ENCODE measurements around the gene NUDT16. TPM values are rescaled to one million over a fixed set of nuclear protein-coding genes. Genes with fewer than 3 reads are reported as not detected.

The NUDT16 gene
- total RNA-seq (2014; rRNA removed; shearing (Covaris generic); ENCODE audit: low replicate concordance): 0.93 and 3.1 TPM in 2 replicates

DNA sequence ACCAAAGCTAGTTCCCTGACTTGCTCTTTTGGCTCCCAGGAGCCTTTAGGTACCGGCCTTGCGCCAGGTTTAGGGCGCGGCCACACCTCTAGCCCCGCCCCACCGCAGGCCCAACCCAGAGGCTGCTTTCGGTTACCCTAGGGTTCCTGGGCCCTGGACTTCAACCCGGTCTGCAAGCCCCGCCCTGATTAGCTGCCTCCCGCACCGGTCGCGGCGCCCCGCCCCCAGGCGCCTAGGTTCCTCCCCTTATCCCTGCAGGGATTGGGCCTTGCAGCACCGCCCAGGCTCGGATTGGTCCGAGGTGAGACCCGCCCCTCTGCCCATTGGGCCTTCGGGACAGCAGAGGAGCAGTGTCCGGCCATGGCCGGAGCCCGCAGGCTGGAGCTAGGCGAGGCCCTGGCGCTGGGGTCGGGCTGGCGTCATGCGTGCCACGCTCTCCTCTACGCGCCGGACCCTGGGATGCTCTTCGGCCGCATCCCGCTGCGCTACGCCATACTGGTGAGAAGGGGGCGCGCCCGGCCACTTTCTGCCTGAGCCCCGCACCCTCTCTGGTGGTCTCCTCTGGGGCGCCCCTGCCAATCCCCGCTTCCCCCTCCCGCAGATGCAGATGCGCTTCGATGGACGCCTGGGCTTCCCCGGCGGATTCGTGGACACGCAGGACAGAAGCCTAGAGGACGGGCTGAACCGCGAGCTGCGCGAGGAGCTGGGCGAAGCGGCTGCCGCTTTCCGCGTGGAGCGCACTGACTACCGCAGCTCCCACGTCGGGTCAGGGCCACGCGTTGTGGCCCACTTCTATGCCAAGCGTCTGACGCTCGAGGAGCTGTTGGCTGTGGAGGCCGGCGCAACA, at the start of gene NUDT16:
Gene NUDT16, plus strand, starts transcription at position 330 of the 847 bp plus-strand sequence. Its CDS starts 31 bp downstream, at position 361.
- no peaks in the 10 kb centered on the region for H3K79me2 ChIP-seq (ENCODE audit: low read length)
- H3K4me1 ChIP-seq (ENCODE audit: low read length): peaks cover 7% of the 10 kb centered on the region
- peak within 1 kb of the TSS; percentile 90; the same call in 1 of the 2 replicates for H2AFZ ChIP-seq (ENCODE audit: low read length)
- H4K20me1 ChIP-seq (ENCODE audit: insufficient read depth, low read depth, low read length): no peaks in the 10 kb centered on the region
- H3K36me3 ChIP-seq (ENCODE audit: insufficient read depth, low read length): no peaks in the 10 kb centered on the region
- DNase-seq: peak; percentile 96
- H3K27me3 ChIP-seq (ENCODE audit: low read length): no peaks in the 10 kb centered on the region
- H3K9me3 ChIP-seq (ENCODE audit: low read length): no peaks in the 10 kb centered on the region
- peak within 1 kb of the TSS; percentile 75 for H3K4me2 ChIP-seq (ENCODE audit: low read depth, low read length, poor library complexity, severe bottlenecking)
- peak within 1 kb of the TSS; percentile 75 for H3K9ac ChIP-seq (ENCODE audit: low read length)
- no peaks in the 10 kb centered on the region for H3K9me2 ChIP-seq (replicated peaks; ENCODE audit: insufficient read depth, low read length)
- H3K27ac ChIP-seq (ENCODE audit: low read length): no peak within 1 kb of the TSS
- peak within 1 kb of the TSS; percentile 83 for H3K4me3 ChIP-seq (ENCODE audit: low read length)

- Histone ChIP-seq H3K9me3 (ENCODE audit: low read length) (no peaks in the 10 kb centered on the region), H4K20me1 (ENCODE audit: insufficient read depth, low read depth, low read length) (no peaks in the 10 kb centered on the region), H3K4me2 (ENCODE audit: low read depth, low read length, poor library complexity, severe bottlenecking) (no peak overlapping the region), H3K9ac (ENCODE audit: low read length) (no peak overlapping the region), H2AFZ (ENCODE audit: low read length) (no peak overlapping the region), H3K4me1 (ENCODE audit: low read length) (peaks cover 6% of the 10 kb centered on the region), H3K9me2 (replicated peaks; ENCODE audit: insufficient read depth, low read length) (no peaks in the 10 kb centered on the region), H3K36me3 (ENCODE audit: insufficient read depth, low read length) (no peaks in the 10 kb centered on the region), H3K4me3 (ENCODE audit: low read length) (no peak overlapping the region), H3K79me2 (ENCODE audit: low read length) (no peaks in the 10 kb centered on the region), H3K27me3 (ENCODE audit: low read length) (no peaks in the 10 kb centered on the region), H3K27ac (ENCODE audit: low read length) (no peak overlapping the region)
- DNase-seq: no peak
Observed at GRCh38 chr3:131338948-131339640, 42.5 kb upstream of the NUDT16 start.

DNA sequence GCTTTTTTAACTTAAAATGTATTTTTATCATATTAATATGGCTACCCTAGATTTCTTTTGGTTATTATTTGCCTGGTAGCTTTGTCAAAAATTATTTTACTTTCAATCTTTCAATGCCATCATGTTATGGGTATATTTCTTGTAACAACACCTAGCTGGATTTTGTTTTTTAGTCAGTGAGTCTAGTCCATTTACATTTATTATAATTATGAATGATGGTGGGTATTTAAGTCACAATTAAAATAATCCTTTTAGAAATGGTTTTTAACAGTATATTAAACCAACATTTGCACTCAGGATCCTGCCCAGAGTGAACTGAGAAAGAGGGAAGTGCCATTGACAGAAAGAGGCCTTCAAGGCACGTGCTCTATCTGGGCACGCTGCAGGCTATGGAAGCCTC, 39.8 kb upstream of the NUDT16 start:
- Histone ChIP-seq H3K36me3 (ENCODE audit: insufficient read depth, low read length) (no peaks in the 10 kb centered on the region), H3K4me1 (ENCODE audit: low read length) (peaks cover 9% of the 10 kb centered on the region), H3K9ac (ENCODE audit: low read length) (no peak overlapping the region), H3K4me2 (ENCODE audit: low read depth, low read length, poor library complexity, severe bottlenecking) (no peak overlapping the region), H4K20me1 (ENCODE audit: insufficient read depth, low read depth, low read length) (no peaks in the 10 kb centered on the region), H3K4me3 (ENCODE audit: low read length) (no peak overlapping the region), H3K9me2 (replicated peaks; ENCODE audit: insufficient read depth, low read length) (no peaks in the 10 kb centered on the region), H3K27ac (ENCODE audit: low read length) (no peak overlapping the region), H3K79me2 (ENCODE audit: low read length) (no peaks in the 10 kb centered on the region), H2AFZ (ENCODE audit: low read length) (no peak overlapping the region), H3K27me3 (ENCODE audit: low read length) (no peaks in the 10 kb centered on the region), H3K9me3 (ENCODE audit: low read length) (no peaks in the 10 kb centered on the region)
- DNase-seq: no peak

DNA sequence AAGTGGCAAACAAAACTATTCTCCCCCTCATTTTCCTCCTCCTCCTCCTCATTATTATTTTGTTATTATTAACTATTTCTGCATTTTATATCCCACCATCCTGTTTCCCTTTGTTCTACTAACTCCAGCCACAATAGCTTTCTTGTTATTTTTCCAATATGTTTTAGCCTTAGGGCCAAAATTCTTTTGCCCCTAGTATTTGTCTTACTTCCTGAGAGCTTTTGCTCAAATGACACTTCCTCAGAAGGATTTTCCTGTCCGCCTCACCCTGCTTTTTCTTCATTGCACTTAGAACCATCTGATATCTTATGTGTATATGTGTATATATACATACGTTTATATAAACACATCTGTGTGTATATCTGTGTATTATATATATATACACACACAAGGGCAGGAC, 32.7 kb upstream of the NUDT16 start:
- Histone ChIP-seq H2AFZ (ENCODE audit: low read length) (no peak overlapping the region), H3K4me1 (ENCODE audit: low read length) (peaks cover 13% of the 10 kb centered on the region), H3K36me3 (ENCODE audit: insufficient read depth, low read length) (no peaks in the 10 kb centered on the region), H3K27ac (ENCODE audit: low read length) (no peak overlapping the region), H3K9me2 (replicated peaks; ENCODE audit: insufficient read depth, low read length) (no peaks in the 10 kb centered on the region), H3K9me3 (ENCODE audit: low read length) (no peaks in the 10 kb centered on the region), H4K20me1 (ENCODE audit: insufficient read depth, low read depth, low read length) (no peaks in the 10 kb centered on the region), H3K4me2 (ENCODE audit: low read depth, low read length, poor library complexity, severe bottlenecking) (no peak overlapping the region), H3K4me3 (ENCODE audit: low read length) (no peak overlapping the region), H3K27me3 (ENCODE audit: low read length) (no peaks in the 10 kb centered on the region), H3K79me2 (ENCODE audit: low read length) (no peaks in the 10 kb centered on the region), H3K9ac (ENCODE audit: low read length) (no peak overlapping the region)
- DNase-seq: no peak

DNA sequence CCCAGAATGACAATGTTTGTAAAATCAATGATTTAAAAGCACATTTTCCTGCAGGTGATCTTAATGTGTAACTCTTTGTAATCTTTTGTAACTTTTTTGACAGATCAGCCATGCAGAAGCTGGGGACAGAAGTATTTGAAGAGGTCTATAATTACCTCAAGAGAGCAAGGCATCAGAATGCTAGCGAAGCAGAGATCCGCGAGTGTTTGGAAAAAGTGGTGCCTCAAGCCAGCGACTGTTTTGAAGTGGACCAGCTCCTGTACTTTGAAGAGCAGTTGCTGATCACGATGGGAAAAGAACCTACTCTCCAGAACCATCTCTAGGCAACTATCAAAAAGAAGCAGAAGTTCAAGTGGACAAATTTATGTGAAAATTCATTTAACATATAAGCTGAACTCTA, 32.1 kb upstream of the NUDT16 start:
- Histone ChIP-seq H3K9ac (ENCODE audit: low read length) (no peak overlapping the region), H3K9me2 (replicated peaks; ENCODE audit: insufficient read depth, low read length) (no peaks in the 10 kb centered on the region), H3K4me2 (ENCODE audit: low read depth, low read length, poor library complexity, severe bottlenecking) (no peak overlapping the region), H3K79me2 (ENCODE audit: low read length) (no peaks in the 10 kb centered on the region), H2AFZ (ENCODE audit: low read length) (no peak overlapping the region), H3K27me3 (ENCODE audit: low read length) (no peaks in the 10 kb centered on the region), H3K36me3 (ENCODE audit: insufficient read depth, low read length) (no peaks in the 10 kb centered on the region), H3K4me3 (ENCODE audit: low read length) (no peak overlapping the region), H4K20me1 (ENCODE audit: insufficient read depth, low read depth, low read length) (no peaks in the 10 kb centered on the region), H3K4me1 (ENCODE audit: low read length) (peaks cover 8% of the 10 kb centered on the region), H3K27ac (ENCODE audit: low read length) (no peak overlapping the region), H3K9me3 (ENCODE audit: low read length) (no peaks in the 10 kb centered on the region)
- no peak for DNase-seq

DNA sequence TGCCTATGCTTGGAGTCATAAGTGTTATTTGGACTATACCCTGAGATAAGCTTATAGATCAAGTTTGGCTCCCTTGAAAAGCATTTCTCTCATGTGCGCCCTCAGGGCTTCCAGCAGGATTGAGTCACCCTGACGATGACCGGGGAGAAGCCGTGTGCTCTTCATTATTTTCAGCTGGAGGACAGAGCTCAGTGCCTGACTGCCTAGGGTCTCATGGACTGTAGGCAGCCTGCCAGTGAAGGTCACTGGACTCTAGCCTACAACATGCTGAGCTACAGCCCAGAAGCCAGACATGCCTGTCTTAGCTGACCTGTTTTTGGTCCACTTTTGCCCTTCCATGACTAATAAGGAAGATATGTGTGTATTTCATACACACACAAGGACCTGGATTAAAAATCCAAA, 31.6 kb upstream of the NUDT16 start:
- H3K27ac ChIP-seq (ENCODE audit: low read length): no peak overlapping the region
- no peaks in the 10 kb centered on the region for H3K9me2 ChIP-seq (replicated peaks; ENCODE audit: insufficient read depth, low read length)
- no peaks in the 10 kb centered on the region for H4K20me1 ChIP-seq (ENCODE audit: insufficient read depth, low read depth, low read length)
- H3K36me3 ChIP-seq (ENCODE audit: insufficient read depth, low read length): no peaks in the 10 kb centered on the region
- H2AFZ ChIP-seq (ENCODE audit: low read length): no peak overlapping the region
- no peaks in the 10 kb centered on the region for H3K79me2 ChIP-seq (ENCODE audit: low read length)
- DNase-seq: no peak
- H3K4me3 ChIP-seq (ENCODE audit: low read length): no peak overlapping the region
- H3K4me2 ChIP-seq (ENCODE audit: low read depth, low read length, poor library complexity, severe bottlenecking): no peak overlapping the region
- H3K4me1 ChIP-seq (ENCODE audit: low read length): peaks cover 8% of the 10 kb centered on the region
- no peaks in the 10 kb centered on the region for H3K27me3 ChIP-seq (ENCODE audit: low read length)
- no peak overlapping the region for H3K9ac ChIP-seq (ENCODE audit: low read length)
- no peaks in the 10 kb centered on the region for H3K9me3 ChIP-seq (ENCODE audit: low read length)

DNA sequence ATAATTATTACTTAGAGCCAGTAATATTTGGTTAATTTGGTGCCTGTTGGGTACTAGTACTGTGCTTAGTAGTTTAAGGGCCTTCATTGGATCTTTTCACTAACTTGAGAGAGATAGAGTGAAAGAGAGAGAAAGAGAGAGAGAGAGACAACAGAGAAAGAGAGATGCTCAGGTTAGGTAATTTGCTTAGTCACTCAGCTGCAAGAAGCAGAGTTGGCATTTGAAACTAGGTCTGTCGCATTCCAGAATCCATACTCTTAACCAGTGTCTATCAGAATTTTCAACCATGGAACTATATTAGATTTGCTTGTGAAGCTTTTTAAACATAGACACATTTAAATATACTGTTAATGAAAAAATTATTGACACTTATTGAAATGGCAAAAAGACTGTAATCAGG, 31.1 kb upstream of the NUDT16 start:
- H3K4me1 ChIP-seq (ENCODE audit: low read length): peaks cover 8% of the 10 kb centered on the region
- H3K9me3 ChIP-seq (ENCODE audit: low read length): no peaks in the 10 kb centered on the region
- H3K27me3 ChIP-seq (ENCODE audit: low read length): no peaks in the 10 kb centered on the region
- no peak overlapping the region for H3K27ac ChIP-seq (ENCODE audit: low read length)
- DNase-seq: no peak
- no peaks in the 10 kb centered on the region for H3K79me2 ChIP-seq (ENCODE audit: low read length)
- H4K20me1 ChIP-seq (ENCODE audit: insufficient read depth, low read depth, low read length): no peaks in the 10 kb centered on the region
- H3K9me2 ChIP-seq (replicated peaks; ENCODE audit: insufficient read depth, low read length): no peaks in the 10 kb centered on the region
- H3K36me3 ChIP-seq (ENCODE audit: insufficient read depth, low read length): no peaks in the 10 kb centered on the region
- no peak overlapping the region for H3K4me2 ChIP-seq (ENCODE audit: low read depth, low read length, poor library complexity, severe bottlenecking)
- H3K4me3 ChIP-seq (ENCODE audit: low read length): no peak overlapping the region
- no peak overlapping the region for H2AFZ ChIP-seq (ENCODE audit: low read length)
- H3K9ac ChIP-seq (ENCODE audit: low read length): no peak overlapping the region

DNA sequence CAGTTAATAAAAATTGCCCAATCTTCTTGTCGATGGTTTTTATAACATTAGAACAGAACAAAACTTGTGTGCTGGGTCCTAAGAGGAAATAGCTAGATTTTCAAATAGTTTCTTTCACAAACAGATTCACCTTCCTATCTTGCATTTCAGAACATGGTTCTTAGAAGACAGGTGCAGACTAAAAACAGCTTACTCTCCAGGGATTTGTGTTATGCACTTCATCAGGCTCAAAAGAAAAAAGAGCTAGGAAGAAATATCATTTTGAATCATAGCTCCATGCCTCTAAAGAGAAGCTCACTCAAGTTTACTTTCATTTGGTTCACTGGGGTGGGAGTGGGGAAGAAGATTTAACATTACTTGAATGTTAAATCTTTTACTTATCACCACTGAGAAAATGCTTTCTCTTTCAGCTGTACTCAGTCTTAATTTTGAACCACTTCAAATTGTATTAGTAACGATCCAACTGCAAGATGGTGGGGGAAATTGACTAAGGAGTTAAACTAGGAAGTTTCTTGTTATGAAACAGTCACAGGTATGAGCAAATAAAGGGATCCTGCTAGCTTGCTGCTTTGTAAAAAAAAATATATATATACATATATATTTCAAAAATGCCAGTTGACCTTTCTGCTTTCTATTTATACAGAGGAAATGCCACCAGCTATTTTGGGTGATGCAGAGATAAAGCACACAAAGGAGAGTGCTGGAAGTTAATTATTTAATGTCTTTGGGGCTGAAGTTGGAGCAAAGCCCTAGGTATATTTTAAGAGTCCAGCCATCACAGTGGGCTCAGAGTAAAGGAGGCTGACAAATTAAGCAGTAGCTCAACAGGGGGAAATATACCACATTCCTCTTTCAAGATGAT, 28.3 kb upstream of the NUDT16 start:
- H3K4me3 ChIP-seq (ENCODE audit: low read length): no peak overlapping the region
- no peaks in the 10 kb centered on the region for H3K27me3 ChIP-seq (ENCODE audit: low read length)
- H3K9me2 ChIP-seq (replicated peaks; ENCODE audit: insufficient read depth, low read length): no peaks in the 10 kb centered on the region
- H3K9ac ChIP-seq (ENCODE audit: low read length): no peak overlapping the region
- DNase-seq: no peak
- H2AFZ ChIP-seq (ENCODE audit: low read length): no peak overlapping the region
- H4K20me1 ChIP-seq (ENCODE audit: insufficient read depth, low read depth, low read length): no peaks in the 10 kb centered on the region
- H3K4me2 ChIP-seq (ENCODE audit: low read depth, low read length, poor library complexity, severe bottlenecking): peak overlapping the region; percentile 30
- peaks cover 8% of the 10 kb centered on the region for H3K4me1 ChIP-seq (ENCODE audit: low read length)
- H3K36me3 ChIP-seq (ENCODE audit: insufficient read depth, low read length): no peaks in the 10 kb centered on the region
- no peaks in the 10 kb centered on the region for H3K9me3 ChIP-seq (ENCODE audit: low read length)
- H3K27ac ChIP-seq (ENCODE audit: low read length): no peak overlapping the region
- H3K79me2 ChIP-seq (ENCODE audit: low read length): no peaks in the 10 kb centered on the region
